OCI-LY7 (cell line): ENCODE results near the gene RASAL3. TPM values are rescaled to one million over a fixed set of nuclear protein-coding genes. Genes with fewer than 3 reads are reported as not detected.

Source experiments
- BruUV-seq: library from RNA; stranded (reverse); fragments of 400-500 nt; replicated peaks from 2 replicates; lab custom pipeline; 2021; lab: Mats Ljungman, UMichigan
- CTCF ChIA-PET: fragments of 300-600 bp; sonication (Branson Sonifier 250); formaldehyde crosslinking; loops from one replicate; lab custom pipeline; 2022; ENCODE audit warnings: antibody characterized with exemption; ENCODE audit not compliant: unreplicated experiment; lab: Charles Lee
- POLR2A ChIA-PET: fragments of 300-600 bp; sonication (Branson Sonifier 250); formaldehyde crosslinking; loops from one replicate; lab custom pipeline; 2022; ENCODE audit warnings: antibody characterized with exemption; lab: Charles Lee
- DNase-seq: peaks from one replicate; pipeline ENCODE4 v3.0.0-alpha.2; 2015; ENCODE audit warnings: low spot score
- H2AFZ ChIP-seq: fragments of 200-600 bp; sonication (generic), shearing (Covaris generic); 2 replicates; pipeline ENCODE4 v1.6.1; 2014; ENCODE audit warnings: mild to moderate bottlenecking, antibody characterized with exemption, low read length, moderate library complexity
- H3K27ac ChIP-seq: fragments of 200-600 bp; sonication (generic); 2 replicates; pipeline ENCODE4 v1.5.1; 2014; ENCODE audit warnings: mixed run types, low read depth, mild to moderate bottlenecking, moderate library complexity, low read length, inconsistent platforms; ENCODE audit not compliant: poor library complexity, severe bottlenecking
- H3K36me3 ChIP-seq: fragments of 200-600 bp; sonication (generic); 2 replicates; pipeline ENCODE4 v1.6.1; 2014; ENCODE audit warnings: mild to moderate bottlenecking, antibody characterized with exemption, low read length, moderate library complexity, mixed read lengths; ENCODE audit not compliant: insufficient read depth
- H3K4me1 ChIP-seq: fragments of 200-600 bp; sonication (generic); 2 replicates; pipeline ENCODE4 v1.5.1; 2014; ENCODE audit warnings: mild to moderate bottlenecking, low read length; ENCODE audit not compliant: insufficient read depth, poor library complexity, severe bottlenecking
- H3K4me2 ChIP-seq: fragments of 200-600 bp; sonication (generic); 2 replicates; pipeline ENCODE4 v1.6.1; 2014; ENCODE audit warnings: mild to moderate bottlenecking, low read length
- H3K4me3 ChIP-seq: fragments of 200-600 bp; sonication (generic); 2 replicates; pipeline ENCODE4 v1.5.1; 2014; ENCODE audit warnings: mild to moderate bottlenecking, low read depth, low read length; ENCODE audit not compliant: poor library complexity, severe bottlenecking
- H3K79me2 ChIP-seq: fragments of 200-600 bp; sonication (generic); 2 replicates; pipeline ENCODE4 v1.6.1; 2016; ENCODE audit warnings: low read depth, mild to moderate bottlenecking, low read length, moderate library complexity, mixed read lengths; ENCODE audit not compliant: insufficient read depth
- H3K9me2 ChIP-seq: fragments of 200-600 bp; sonication (generic); 2 replicates; pipeline ENCODE4 v1.6.1; 2016; ENCODE audit warnings: mild to moderate bottlenecking, low read length, mixed read lengths; ENCODE audit not compliant: insufficient read depth
- H3K9me3 ChIP-seq: fragments of 200-600 bp; sonication (generic); 2 replicates; pipeline ENCODE4 v1.6.1; 2014; ENCODE audit warnings: mild to moderate bottlenecking, mixed run types, low read length, mixed read lengths
- H4K20me1 ChIP-seq: fragments of 200-600 bp; sonication (generic); 2 replicates; pipeline ENCODE4 v1.6.1; 2014; ENCODE audit warnings: mild to moderate bottlenecking, antibody characterized with exemption, low read length, moderate library complexity, mixed read lengths; ENCODE audit not compliant: insufficient read depth
- CTCF ChIP-seq: fragments of 200-600 bp; sonication (generic); conservative IDR thresholded peaks from 2 replicates; pipeline ENCODE4 v1.5.1; 2014; ENCODE audit warnings: mild to moderate bottlenecking, antibody characterized with exemption, low read length, moderate library complexity, mixed read lengths
- EZH2phosphoT487 ChIP-seq: fragments of 200-600 bp; sonication (generic); IDR thresholded peaks from 2 replicates; pipeline ENCODE4 v1.6.1; 2018; ENCODE audit warnings: low read depth, borderline replicate concordance, mild to moderate bottlenecking, mixed run types, antibody characterized with exemption, low read length, moderate library complexity, mixed read lengths
- intact Hi-C: fragments of 100-400 bp; cut with micrococcal nuclease; formaldehyde crosslinking; loops from one replicate; pipeline ENCODE4 v1.10.0; 2022; ENCODE audit not compliant: unreplicated experiment
- total RNA-seq, 2 experiments: library from RNA; depleted of rRNA in 1 of 2; stranded (reverse); fragments of >200 nt in 1 of 2; shearing (Covaris generic) in 1 of 2; gene quantifications; 2 replicates each; pipeline ENCODE4 v1.2.3, GENCODE V29; 2014 to 2022

The RASAL3 gene
- total RNA-seq, 2 experiments from 2014 or later: 28.3 to 53.3 TPM

GRCh38 chr19:15506074-15506571 lies 41.8 kb upstream of the RASAL3 start:
- H3K4me1 ChIP-seq: no peaks in the 10 kb centered on the region
- intact Hi-C loops: no loop called here
- H3K36me3 ChIP-seq: no peaks in the 10 kb centered on the region
- H3K9me3 ChIP-seq: no peaks in the 10 kb centered on the region
- no peaks in the 10 kb centered on the region for H4K20me1 ChIP-seq
- TF ChIP-seq EZH2phosphoT487 (no peak), CTCF (no peak)
- no peaks in the 10 kb centered on the region for H3K79me2 ChIP-seq
- H3K4me3 ChIP-seq: no peak overlapping the region
- BruUV-seq: no TSS peak
- CTCF ChIA-PET: no interaction called here
- H2AFZ ChIP-seq: no peak overlapping the region
- no peak for DNase-seq
- POLR2A ChIA-PET: no interaction called here
- no peaks in the 10 kb centered on the region for H3K9me2 ChIP-seq
- H3K4me2 ChIP-seq: no peak overlapping the region
- no peak overlapping the region for H3K27ac ChIP-seq

- BruUV-seq: no TSS peak
- H3K4me3 ChIP-seq: no peak overlapping the region
- H3K9me2 ChIP-seq: no peaks in the 10 kb centered on the region
- TF ChIP-seq EZH2phosphoT487: no peak
- TF ChIP-seq CTCF: no peak
- H3K27ac ChIP-seq: no peak overlapping the region
- no peak overlapping the region for H2AFZ ChIP-seq
- H3K79me2 ChIP-seq: no peaks in the 10 kb centered on the region
- no peaks in the 10 kb centered on the region for H3K9me3 ChIP-seq
- no peaks in the 10 kb centered on the region for H4K20me1 ChIP-seq
- intact Hi-C loops: no loop called here
- no peaks in the 10 kb centered on the region for H3K4me1 ChIP-seq
- ChIA-PET POLR2A (no interaction called here), CTCF (no interaction called here)
- no peak overlapping the region for H3K4me2 ChIP-seq
- H3K36me3 ChIP-seq: no peaks in the 10 kb centered on the region
- DNase-seq: no peak
Measured at GRCh38 chr19:15502264-15502663, 37.9 kb upstream of the RASAL3 start.

GRCh38 chr19:15501596-15501995 lies 37.3 kb upstream of the RASAL3 start:
- no peaks in the 10 kb centered on the region for H3K36me3 ChIP-seq
- no peaks in the 10 kb centered on the region for H3K4me1 ChIP-seq
- no peak for DNase-seq
- no peak overlapping the region for H3K4me3 ChIP-seq
- no peak overlapping the region for H2AFZ ChIP-seq
- H4K20me1 ChIP-seq: no peaks in the 10 kb centered on the region
- H3K9me2 ChIP-seq: no peaks in the 10 kb centered on the region
- intact Hi-C loops: no loop called here
- POLR2A ChIA-PET: no interaction called here
- no peaks in the 10 kb centered on the region for H3K9me3 ChIP-seq
- CTCF ChIA-PET: no interaction called here
- BruUV-seq: no TSS peak
- TF ChIP-seq CTCF (no peak), EZH2phosphoT487 (no peak)
- H3K27ac ChIP-seq: no peak overlapping the region
- H3K4me2 ChIP-seq: no peak overlapping the region
- no peaks in the 10 kb centered on the region for H3K79me2 ChIP-seq
